NOMO-1 treated with DMSO at 0.1 percent for 48 hours (cell line): Measurements from ENCODE around the gene ACYP2.

Source experiments
- DNase-seq: peaks from one replicate; lab custom pipeline; 2025; ENCODE audit not compliant: unreplicated experiment; lab: John Stamatoyannopoulos, UW

Gene ACYP2

DNA sequence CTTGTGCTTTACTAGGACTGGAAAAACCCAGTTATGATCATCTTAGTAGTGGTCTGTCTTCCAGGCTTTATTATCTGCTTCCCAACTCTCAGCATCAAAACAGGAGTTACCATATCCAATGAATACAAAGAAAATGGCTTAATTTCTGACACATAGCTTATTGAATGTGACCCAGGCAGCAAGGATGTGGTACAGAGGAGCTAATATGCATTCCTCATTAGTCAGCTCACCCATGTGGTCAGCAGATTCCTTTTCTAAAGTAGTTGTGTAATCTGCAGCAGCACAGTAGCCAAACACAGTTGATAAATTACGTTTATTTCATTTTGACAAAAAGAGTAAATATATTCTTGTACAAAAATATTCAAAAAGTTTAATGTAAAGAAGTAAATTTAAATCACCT lies 97.0 kb downstream of the ACYP2 start:
- DNase-seq, result no peak

DNA sequence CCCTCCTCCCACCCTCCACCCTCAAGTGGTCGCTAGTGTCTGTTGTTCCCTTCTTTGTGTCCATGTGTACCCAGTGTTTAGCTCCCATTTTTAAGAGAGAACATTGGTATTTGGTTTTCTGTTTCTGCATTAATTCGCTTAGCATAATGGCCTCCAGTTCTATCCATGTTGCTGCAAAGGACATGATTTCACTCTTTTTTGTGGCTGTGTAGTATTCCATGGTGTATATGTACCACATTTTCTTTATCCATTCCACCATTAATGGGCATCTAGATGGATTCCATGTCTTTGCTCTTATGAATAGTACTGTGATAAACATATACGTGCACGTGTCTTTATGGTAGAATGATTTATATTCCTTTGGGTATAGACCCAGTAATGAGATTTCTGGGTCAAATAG lies 97.7 kb downstream of the ACYP2 start:
- no peak for DNase-seq

DNA sequence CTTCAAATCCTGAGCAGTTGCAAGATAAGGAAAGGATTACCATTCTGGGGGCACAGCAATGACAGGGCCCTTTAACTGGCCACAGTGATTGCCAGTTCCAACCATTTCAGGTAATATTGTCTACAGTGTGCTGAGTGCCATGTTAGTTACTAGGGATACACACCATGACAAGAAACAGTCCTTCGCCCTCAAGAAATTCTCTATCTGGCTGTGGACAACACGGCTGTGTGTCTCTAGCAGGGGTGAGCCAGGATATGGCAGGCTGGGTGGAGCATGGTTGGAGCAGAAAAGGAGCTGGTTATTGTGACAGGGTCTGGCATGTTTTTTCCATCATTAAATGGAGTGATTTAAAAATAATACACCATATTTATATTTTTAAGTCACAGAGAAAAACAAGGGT lies 109.6 kb downstream of the ACYP2 start:
- no peak for DNase-seq

DNA sequence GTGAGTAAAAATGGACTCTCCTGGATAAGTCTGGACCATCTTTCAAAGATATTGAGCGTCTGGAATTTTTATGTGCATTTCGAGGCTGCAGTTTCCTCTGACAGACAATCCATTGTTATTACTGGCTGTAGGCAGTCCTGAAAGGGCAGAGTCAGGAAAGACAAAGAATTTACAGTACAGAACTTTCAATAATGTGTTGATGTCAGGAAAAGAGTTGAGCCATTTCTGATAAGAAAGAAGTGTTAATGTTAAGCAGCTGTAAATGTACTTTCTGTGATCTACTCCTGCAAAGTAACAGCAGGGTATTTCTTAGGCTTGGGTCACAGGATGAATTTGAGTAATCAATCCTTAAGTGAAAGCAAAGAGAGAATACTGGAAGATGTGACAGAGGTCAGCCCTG lies 110.8 kb downstream of the ACYP2 start:
- DNase-seq, result no peak

- no peak for DNase-seq
Observed at GRCh38 chr2:54227798-54228197, 112.4 kb downstream of the ACYP2 start.

GRCh38 chr2:54228945-54229344 lies 113.5 kb downstream of the ACYP2 start:
- no peak for DNase-seq

GRCh38 chr2:54233832-54234649 lies 118.6 kb downstream of the ACYP2 start:
- DNase-seq, result no peak

DNA sequence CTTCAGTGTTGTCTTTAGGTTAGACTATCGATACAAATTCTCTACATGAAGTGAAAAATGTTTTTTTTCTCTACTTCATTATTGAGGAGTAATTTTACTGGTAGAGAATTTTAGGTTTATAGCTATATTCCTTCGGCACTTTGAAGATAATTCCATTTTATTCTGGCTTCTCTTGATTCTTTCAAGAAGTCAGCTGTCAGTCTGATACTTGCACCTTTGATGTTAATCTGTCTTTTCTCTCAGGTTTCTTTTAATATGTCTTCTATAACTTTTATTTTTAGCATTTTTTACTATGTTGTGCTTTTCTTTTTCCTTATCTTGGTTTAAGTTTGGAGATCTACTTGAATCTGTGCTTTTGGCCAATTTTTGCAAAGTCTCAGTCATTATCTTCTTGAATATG lies 122.0 kb downstream of the ACYP2 start:
- no peak for DNase-seq

DNA sequence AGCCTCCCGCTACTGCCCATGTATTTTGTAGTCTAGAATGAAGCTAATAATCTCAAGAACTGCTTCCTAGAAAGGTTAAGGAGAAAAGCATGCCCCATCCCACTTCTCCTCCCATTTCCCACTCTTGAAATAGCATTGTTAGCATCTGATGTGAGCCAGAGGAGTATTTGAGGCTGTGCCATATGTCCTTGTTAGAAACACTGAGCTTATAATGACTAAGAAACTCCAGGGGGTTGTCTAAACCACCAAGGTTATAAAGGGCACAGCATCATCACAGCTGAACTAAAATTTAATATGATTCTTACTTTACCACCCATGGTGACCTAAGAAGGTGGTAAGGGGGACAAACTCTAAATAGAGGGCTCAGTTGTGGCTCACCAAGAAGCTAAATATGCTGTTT lies 124.0 kb downstream of the ACYP2 start:
- no peak for DNase-seq

DNA sequence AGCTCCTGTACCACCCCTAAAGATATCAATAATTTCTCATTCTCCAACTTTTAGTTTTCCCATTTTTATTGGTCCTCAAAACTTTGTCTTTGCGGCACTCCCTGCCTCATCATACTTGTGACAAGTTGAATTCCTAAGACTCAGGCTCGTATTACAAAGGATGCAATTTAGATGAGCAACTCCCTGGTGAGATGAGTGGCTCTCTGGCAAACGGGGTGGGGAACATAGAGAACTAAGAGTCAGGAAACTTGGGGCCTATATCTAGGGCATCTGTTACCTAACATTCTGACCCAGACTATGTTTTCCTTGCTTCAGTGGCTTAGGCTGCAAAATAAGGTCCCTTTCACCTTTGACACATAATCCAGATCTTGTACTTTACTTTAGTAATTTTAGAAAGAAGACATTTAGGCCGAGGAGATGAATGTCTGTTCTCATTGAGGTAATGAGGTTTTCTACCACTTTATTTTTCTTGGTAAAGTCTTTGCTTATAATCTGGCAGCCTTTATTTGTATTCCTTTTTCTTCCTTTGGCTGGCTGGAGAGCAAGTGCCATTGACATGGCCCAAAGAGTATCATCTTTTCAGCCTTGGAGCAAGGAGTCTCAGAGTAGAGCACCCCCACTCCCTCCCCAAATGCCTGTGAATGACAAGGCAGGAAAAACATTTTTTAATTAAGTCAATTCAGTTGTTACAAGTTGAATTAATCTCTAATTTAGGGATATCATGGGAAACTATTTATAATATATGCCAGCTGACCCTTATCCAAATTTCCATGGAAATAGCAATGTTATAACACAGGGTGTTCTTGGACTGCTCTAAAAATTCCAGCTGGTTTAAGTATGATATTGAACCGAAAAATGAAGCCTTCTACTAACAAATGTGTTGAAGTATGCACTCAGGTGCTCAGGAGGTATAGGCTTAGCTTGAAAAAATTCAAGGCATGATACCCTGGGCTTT lies 125.4 kb downstream of the ACYP2 start:
- no peak for DNase-seq

DNA sequence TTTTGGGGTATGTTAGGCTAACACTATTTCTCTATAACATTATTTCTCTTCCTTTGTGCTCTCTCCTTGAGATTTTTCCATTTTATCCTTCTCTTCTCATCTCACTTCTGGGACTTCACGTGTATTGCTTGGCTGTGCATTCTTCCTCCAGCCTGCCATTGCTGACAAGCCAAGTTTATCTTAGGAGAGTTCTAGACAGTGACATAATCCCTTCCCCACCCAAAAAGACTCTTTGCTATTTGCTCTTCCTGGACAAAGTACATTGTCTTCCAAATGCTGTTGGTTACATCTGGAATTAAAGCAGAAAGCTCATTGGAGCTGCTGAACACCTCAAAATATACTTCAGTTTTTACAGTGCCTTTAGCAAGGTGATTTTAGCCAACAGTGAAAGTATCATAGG lies 131.7 kb downstream of the ACYP2 start:
- DNase-seq, result no peak

- DNase-seq, result no peak
Observed at GRCh38 chr2:54249629-54250028, 134.2 kb downstream of the ACYP2 start.

DNA sequence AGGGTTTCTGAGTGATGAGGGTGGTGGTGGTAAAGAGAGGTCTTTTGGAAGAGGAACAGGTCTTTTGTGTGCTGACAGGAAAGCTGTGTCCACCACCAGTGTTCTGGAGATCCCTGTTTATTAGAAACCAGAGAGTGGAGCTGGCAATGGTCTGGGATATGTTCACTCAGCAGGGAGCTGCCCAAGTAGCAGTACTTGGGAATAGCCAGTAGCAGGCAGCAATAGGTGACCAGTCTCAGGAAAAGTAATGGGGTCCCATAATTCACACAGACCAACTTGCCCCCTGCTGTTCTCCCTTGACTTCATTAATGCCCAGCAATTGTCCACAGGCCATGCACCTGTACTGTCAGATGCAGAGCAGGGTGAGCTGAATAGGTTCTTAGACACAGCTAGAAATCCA lies 138.8 kb downstream of the ACYP2 start:
- no peak for DNase-seq

- no peak for DNase-seq
Observed at GRCh38 chr2:54255230-54256090, 140.0 kb downstream of the ACYP2 start.

DNA sequence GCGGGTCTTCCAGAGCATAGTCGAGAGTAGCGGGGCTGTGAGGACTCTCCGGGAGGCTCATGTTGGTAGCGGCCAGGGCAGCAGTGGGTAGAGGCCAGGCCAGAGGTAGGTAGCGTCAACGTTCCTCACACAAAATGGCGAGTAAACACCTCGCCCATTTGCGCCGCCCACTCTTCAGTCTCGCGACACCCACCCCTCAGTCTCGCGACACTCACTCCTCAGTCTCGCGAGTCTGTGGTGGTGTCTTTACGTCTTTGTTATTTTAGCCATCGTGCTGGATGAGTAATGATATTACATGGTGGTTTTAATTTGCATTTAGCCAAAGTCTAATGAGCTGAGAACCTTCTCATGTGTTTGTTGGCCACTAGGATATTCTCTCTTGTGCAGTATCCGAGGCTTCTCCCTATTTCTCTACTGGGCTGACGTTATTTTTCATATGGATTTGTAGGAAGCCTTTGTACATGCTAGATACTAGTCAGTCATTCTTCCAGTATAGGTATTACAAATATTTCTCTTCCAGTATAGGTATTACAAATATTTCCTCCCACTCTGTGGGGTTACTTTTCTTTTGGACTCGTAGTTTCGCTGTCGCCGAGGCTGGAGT lies 140.8 kb downstream of the ACYP2 start, which contains the start of gene TSPYL6:
Gene TSPYL6 (minus strand): TSS at position 139 of the 604 bp plus-strand sequence. CDS start 78 bp downstream, at position 61.
- DNase-seq, result no peak

DNA sequence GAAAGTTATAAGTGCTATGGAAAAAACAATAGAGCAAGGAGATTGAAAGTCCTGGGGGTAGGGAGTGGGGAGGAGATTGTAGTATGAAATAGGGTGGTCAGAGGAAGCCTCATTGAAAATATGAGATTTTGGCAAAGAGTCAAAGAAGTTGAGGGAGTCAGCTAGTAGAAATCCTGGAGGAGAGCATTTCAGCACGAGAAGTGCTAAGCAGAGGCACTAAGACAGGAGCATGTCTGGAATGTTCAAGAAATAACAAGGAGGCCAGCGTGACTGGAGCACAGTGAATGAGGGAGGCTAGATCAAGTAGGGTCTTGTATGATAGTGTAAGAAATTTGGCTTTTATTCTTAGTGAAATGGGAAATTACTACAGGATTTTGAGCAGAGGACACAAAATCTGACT lies 142.8 kb downstream of the ACYP2 start:
- DNase-seq, result no peak

- DNase-seq, result peak; percentile 0
Observed at GRCh38 chr2:54259413-54260240, 144.2 kb downstream of the ACYP2 start.

- DNase-seq, result no peak
Observed at GRCh38 chr2:54260241-54260595, 144.8 kb downstream of the ACYP2 start.

DNA sequence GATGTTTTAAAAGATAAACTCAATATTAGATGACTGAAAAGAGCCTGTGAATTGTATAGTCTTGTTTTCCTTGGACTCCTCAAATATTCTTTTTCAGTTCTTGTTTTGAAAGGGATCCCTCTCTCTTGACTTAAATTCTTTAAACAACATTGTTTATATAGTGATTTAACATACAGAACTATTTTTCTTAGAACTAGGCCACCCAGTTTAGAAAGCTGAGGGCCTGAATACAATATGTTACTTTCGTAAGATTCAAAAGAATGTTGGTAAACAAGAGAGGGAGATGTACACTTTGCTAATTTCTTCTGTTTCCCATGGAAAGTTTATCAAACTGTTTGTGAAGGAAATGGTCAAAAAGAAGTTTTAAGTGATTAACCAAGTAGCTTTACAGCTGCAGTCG lies 146.1 kb downstream of the ACYP2 start:
- DNase-seq, result no peak
